IPS-18c (cell line): Measurements from ENCODE around the gene NT5M.
"Not testable (repeated sequence)": the region's sequence is repeated elsewhere in the genome, so short reads cannot be mapped to it uniquely, and the experiment has no call there.

ENCODE experiments used
- H3K4me3 ChIP-seq: 2 replicates; pipeline ENCODE4 v1.7.0; 2013; ENCODE audit warnings: low read depth, mild to moderate bottlenecking, low read length, moderate library complexity; ENCODE audit not compliant: insufficient read depth
- H3K9me3 ChIP-seq: one replicate; pipeline ENCODE4 v1.6.1; 2013; ENCODE audit warnings: mild to moderate bottlenecking, low read length, moderate library complexity; ENCODE audit not compliant: control insufficient read depth, insufficient read depth

The NT5M gene

GRCh38 chr17:17379197-17379991 is 76.2 kb downstream of the NT5M start:
- H3K9me3 ChIP-seq: no peaks in the 10 kb centered on the region
- H3K4me3 ChIP-seq: no peak overlapping the region

- Histone ChIP-seq H3K4me3 (no peak overlapping the region), H3K9me3 (no peaks in the 10 kb centered on the region)
These were observed 77.2 kb downstream of the NT5M start for GRCh38 chr17:17380145-17380925.

GRCh38 chr17:17381446-17382064 is 78.4 kb downstream of the NT5M start:
- Histone ChIP-seq H3K4me3 (no peak overlapping the region), H3K9me3 (no peaks in the 10 kb centered on the region)

GRCh38 chr17:17382065-17382459 is 78.9 kb downstream of the NT5M start:
- Histone ChIP-seq H3K9me3 (no peaks in the 10 kb centered on the region), H3K4me3 (no peak overlapping the region)

- H3K4me3 ChIP-seq: no peak overlapping the region
These were observed 79.8 kb downstream of the NT5M start for GRCh38 chr17:17382971-17383370.

GRCh38 chr17:17383431-17384290 is 80.5 kb downstream of the NT5M start:
- H3K9me3 ChIP-seq, H3K4me3 ChIP-seq: not testable (repeated sequence)

More at GRCh38 chr17:17382971-17383370, 79.8 kb downstream of the NT5M start:
- no peaks in the 10 kb centered on the region for H3K9me3 ChIP-seq

GRCh38 chr17:17384291-17384615 is 81.1 kb downstream of the NT5M start:
- H3K9me3 ChIP-seq: no peaks in the 10 kb centered on the region
- H3K4me3 ChIP-seq: no peak overlapping the region

- H3K4me3 ChIP-seq: no peak overlapping the region
These were observed 81.8 kb downstream of the NT5M start for GRCh38 chr17:17384961-17385360.

GRCh38 chr17:17385491-17385890 is 82.3 kb downstream of the NT5M start:
- Histone ChIP-seq H3K9me3 (no peaks in the 10 kb centered on the region), H3K4me3 (no peak overlapping the region)

More at GRCh38 chr17:17384961-17385360, 81.8 kb downstream of the NT5M start:
- H3K9me3 ChIP-seq: no peaks in the 10 kb centered on the region

GRCh38 chr17:17386094-17386800 is 83.1 kb downstream of the NT5M start:
- Histone ChIP-seq H3K9me3 (no peaks in the 10 kb centered on the region), H3K4me3 (no peak overlapping the region)

- Histone ChIP-seq H3K4me3 (no peak overlapping the region), H3K9me3 (no peaks in the 10 kb centered on the region)
These were observed 83.9 kb downstream of the NT5M start for GRCh38 chr17:17387017-17387497.

GRCh38 chr17:17387498-17388362 is 84.6 kb downstream of the NT5M start:
- H3K9me3 ChIP-seq: no peaks in the 10 kb centered on the region
- H3K4me3 ChIP-seq: no peak overlapping the region

- no peaks in the 10 kb centered on the region for H3K9me3 ChIP-seq
- H3K4me3 ChIP-seq: no peak overlapping the region
These were observed 85.7 kb downstream of the NT5M start for GRCh38 chr17:17388657-17389496.

GRCh38 chr17:17391668-17392370 is 88.6 kb downstream of the NT5M start:
- no peak overlapping the region for H3K4me3 ChIP-seq
- peaks cover 3% of the 10 kb centered on the region for H3K9me3 ChIP-seq
